Sigmoid colon (tissue), 4 donors: ENCODE measurements around the gene HMHB1.

ENCODE experiments used
- EP300 ChIP-seq, 4 donors: sonication (generic); formaldehyde crosslinking; IDR thresholded peaks; one replicate each; pipeline ENCODE4 v1.6.1; 2017; ENCODE audit warnings: antibody characterized with exemption in 4 of 4
- POLR2A ChIP-seq, 2 donors: fragments of 450-650 bp; IDR thresholded peaks; one replicate each; pipeline ENCODE4 v1.6.1; 2016; ENCODE audit warnings: antibody characterized with exemption in 2 of 2, mild to moderate bottlenecking in 2 of 2, moderate library complexity in 2 of 2
- POLR2AphosphoS5 ChIP-seq, 4 donors: sonication (generic); formaldehyde crosslinking; IDR thresholded peaks; one replicate each; pipeline ENCODE4 v1.6.1; 2017; ENCODE audit warnings: antibody characterized with exemption in 4 of 4
- TF ChIP-seq, protein P1 (sequence below), 4 experiments: fragments of 450-650 bp in 3 of 4; fragments of 200-600 bp in 1 of 4; IDR thresholded peaks; one replicate each; pipeline ENCODE4 v1.5.1; 2016 to 2019; ENCODE audit warnings: antibody characterized with exemption in 4 of 4, mild to moderate bottlenecking in 3 of 4, moderate library complexity in 2 of 4

DNA sequence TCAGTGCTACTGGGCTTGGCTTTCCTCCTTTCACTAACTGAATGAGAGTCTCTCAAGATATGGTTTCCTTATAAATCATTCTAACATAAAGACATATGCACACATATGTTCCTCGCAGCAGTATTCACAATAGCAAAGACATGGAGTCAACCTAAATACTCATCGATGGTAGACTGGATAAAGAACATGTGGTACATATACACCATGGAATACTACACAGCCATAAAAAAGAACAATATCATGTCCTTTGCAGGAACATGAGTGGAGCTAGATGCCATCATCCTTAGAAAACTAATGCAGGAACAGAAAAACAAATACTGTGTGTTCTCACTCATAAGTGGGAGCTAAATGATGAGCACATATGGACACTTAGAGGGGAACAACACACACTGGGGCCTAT, 32.5 kb upstream of the HMHB1 start:
- TF ChIP-seq POLR2A (IDR thresholded peaks at IDR 0.05): no peak
- no peak for TF ChIP-seq EP300 (IDR thresholded peaks at IDR 0.05)
- TF ChIP-seq, protein P1, sequence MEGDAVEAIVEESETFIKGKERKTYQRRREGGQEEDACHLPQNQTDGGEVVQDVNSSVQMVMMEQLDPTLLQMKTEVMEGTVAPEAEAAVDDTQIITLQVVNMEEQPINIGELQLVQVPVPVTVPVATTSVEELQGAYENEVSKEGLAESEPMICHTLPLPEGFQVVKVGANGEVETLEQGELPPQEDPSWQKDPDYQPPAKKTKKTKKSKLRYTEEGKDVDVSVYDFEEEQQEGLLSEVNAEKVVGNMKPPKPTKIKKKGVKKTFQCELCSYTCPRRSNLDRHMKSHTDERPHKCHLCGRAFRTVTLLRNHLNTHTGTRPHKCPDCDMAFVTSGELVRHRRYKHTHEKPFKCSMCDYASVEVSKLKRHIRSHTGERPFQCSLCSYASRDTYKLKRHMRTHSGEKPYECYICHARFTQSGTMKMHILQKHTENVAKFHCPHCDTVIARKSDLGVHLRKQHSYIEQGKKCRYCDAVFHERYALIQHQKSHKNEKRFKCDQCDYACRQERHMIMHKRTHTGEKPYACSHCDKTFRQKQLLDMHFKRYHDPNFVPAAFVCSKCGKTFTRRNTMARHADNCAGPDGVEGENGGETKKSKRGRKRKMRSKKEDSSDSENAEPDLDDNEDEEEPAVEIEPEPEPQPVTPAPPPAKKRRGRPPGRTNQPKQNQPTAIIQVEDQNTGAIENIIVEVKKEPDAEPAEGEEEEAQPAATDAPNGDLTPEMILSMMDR (IDR thresholded peaks at IDR 0.05): no peak
- TF ChIP-seq POLR2AphosphoS5 (IDR thresholded peaks at IDR 0.05): no peak
